HG03135 (cell line): Measurements from ENCODE around the gene PTGER2.

Experiments used
- ATAC-seq: cut with Tn5 transposase; IDR thresholded peaks from one replicate; pipeline ENCODE4 v1.9.1; 2021; ENCODE audit warnings: mild to moderate bottlenecking, moderate library complexity; ENCODE audit not compliant: unreplicated experiment

Gene PTGER2

GRCh38 chr14:52304248-52304904 lies 9.7 kb upstream of the PTGER2 start:
- no peak for ATAC-seq

DNA sequence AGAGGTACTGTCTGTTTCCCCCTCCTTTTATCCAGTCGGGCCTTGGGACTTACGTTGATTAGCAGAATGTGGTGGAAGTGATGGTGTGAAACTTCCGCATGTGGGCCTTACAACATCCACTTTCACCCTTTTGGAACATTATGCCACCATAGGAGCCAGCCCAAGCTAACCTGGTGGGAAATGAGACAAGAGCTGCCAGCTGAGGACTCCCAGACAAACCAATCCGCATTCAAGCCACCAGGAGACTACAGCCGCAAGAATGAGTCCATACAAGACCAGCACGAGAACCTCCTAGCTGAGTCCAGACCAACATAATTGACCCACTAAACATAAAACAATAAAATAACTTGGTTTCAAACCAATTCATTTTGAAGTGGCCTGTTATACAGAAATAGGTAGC lies 9.1 kb upstream of the PTGER2 start:
- ATAC-seq: no peak

GRCh38 chr14:52307376-52307775 lies 6.7 kb upstream of the PTGER2 start:
- ATAC-seq: no peak

DNA sequence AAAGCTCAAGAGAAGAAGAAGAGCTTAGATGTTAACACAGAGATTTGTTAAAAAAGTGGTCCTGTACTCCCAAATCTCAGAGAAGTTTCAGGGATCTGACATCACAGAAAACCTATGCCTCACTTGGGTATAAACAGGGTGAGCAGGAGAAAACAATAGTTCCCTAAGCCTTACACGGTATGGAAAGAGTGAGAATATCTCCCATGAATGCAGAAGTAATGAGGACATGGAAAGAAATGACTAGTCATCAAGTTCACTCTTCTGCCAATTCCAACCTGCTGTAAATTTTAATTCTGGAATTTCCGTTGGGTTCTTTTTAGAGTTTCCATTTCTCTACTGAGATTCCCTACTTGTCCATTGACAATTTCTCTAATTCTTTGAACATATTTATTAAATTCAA lies 6.2 kb upstream of the PTGER2 start:
- no peak for ATAC-seq

- ATAC-seq: no peak
Observed at GRCh38 chr14:52310541-52310940, 3.6 kb upstream of the PTGER2 start.

- ATAC-seq: no peak
Observed at GRCh38 chr14:52312931-52313355, 1.2 kb upstream of the PTGER2 start.

- ATAC-seq: no peak
Observed at GRCh38 chr14:52313462-52313861, 650 bp upstream of the PTGER2 start.

DNA sequence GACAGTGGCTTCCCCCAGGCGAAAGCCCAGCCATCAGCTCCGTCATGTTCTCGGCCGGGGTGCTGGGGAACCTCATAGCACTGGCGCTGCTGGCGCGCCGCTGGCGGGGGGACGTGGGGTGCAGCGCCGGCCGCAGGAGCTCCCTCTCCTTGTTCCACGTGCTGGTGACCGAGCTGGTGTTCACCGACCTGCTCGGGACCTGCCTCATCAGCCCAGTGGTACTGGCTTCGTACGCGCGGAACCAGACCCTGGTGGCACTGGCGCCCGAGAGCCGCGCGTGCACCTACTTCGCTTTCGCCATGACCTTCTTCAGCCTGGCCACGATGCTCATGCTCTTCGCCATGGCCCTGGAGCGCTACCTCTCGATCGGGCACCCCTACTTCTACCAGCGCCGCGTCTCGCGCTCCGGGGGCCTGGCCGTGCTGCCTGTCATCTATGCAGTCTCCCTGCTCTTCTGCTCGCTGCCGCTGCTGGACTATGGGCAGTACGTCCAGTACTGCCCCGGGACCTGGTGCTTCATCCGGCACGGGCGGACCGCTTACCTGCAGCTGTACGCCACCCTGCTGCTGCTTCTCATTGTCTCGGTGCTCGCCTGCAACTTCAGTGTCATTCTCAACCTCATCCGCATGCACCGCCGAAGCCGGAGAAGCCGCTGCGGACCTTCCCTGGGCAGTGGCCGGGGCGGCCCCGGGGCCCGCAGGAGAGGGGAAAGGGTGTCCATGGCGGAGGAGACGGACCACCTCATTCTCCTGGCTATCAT lies 663 bp downstream of the PTGER2 start:
- peak; percentile 31 for ATAC-seq

DNA sequence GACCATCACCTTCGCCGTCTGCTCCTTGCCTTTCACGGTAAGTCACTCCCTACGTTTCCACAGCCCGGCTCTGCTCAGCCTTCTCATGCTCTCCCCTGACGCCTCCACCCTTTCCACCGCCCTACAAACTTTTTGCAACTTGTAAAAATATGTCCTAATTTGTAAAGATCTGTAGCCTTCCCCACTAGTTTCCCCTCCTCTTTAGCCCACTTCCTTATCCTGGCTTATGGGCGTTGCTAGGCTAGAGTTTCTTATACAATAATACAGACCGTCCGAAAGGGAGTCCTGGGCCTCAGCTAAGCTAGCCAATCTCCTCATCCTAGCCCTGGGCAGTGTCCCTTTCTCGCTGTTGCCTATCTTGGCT lies 1.2 kb downstream of the PTGER2 start:
- ATAC-seq: peak; percentile 9

DNA sequence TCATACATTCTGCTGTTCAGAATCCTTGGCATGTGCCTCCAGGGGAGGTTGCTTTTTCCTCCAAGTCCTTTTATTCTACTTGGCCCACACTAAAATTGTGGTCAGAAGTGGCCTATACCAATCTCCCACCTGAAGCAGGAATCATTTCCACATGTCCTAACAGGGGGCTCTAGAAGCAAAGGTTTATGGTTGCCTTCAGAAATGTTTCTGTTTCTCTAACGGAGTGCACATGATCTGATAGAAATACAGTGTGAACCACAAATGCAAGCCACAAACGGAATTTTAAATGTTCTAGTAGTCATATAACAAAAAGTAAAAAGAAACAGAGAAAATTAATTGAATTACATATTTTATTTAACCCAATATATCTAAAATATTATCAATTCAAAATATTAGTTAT lies 4.0 kb downstream of the PTGER2 start:
- ATAC-seq: no peak

- ATAC-seq: no peak
Observed at GRCh38 chr14:52318826-52319645, 4.9 kb downstream of the PTGER2 start.

DNA sequence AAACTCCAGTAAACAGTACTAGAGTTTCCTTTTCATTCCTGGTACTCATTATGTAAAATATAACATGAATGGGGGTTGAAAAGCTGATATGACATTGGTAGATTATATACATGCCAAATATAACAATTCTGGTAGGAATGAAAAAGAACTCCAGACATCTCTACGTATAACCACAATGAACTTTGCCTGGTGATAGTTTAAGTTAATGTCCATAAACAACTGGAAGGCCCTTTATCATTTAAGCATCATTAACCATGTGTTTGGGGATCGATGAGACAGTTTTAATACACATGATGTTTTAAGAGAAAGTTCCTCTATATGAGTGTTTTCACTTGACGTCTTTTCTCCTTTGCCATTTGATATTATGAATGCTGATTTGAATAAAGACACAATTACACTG lies 5.8 kb downstream of the PTGER2 start:
- ATAC-seq: no peak

DNA sequence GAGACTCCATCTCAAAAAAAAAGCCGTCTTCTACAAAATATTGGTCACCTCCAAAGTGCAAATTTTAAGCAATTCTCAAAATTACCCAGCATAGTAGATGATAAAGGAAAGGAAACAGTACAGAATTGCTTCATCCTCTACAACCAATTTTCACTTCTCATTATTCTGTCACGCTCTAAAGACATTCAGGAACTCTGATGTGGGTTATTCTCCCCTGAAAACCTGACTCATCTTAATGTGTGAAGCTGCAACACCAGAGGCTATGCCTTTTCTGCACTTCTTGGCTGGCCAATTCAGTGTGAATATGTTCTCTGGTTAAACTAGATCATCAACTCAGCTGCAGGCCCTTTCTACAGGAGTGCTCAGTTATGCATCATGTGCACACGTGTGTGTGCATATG lies 11.0 kb downstream of the PTGER2 start:
- peak; percentile 98 for ATAC-seq

DNA sequence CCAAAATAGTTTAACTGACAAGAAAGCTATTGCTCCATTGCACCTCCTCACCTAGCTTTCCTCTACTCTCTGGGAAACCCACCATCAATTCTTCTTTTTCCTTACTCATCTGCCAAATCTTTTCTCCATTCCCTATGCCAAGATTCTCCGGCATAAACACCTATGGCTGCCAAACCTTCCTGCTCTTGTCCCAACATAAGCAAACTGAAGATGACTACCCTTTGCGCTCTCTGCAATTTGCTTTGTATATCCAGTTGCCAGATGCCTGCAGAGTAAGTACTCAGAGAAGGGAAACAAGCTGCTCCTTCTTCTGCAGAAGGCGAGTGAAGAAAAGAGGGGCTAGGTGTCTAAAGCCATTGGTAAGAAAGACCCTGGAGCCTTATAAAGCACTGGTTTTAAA lies 11.5 kb downstream of the PTGER2 start:
- ATAC-seq: no peak

GRCh38 chr14:52327374-52328226 lies 13.5 kb downstream of the PTGER2 start:
- no peak for ATAC-seq

GRCh38 chr14:52328276-52328675 lies 14.2 kb downstream of the PTGER2 start:
- no peak for ATAC-seq

GRCh38 chr14:52329678-52330369 lies 15.7 kb downstream of the PTGER2 start:
- ATAC-seq: no peak

GRCh38 chr14:52332269-52332668 lies 18.2 kb downstream of the PTGER2 start:
- ATAC-seq: no peak

- no peak for ATAC-seq
Observed at GRCh38 chr14:52333108-52333507, 19.0 kb downstream of the PTGER2 start.
